Tibial artery (tissue), 4 donors: ENCODE results near the gene SLMAP.

Experiments
- DNase-seq, 2 donors: peaks; one replicate each; pipeline ENCODE4 v3.0.0-alpha.2; 2019
- H3K27ac ChIP-seq, 2 donors: fragments of 200-600 bp; sonication (generic) in 1 of 2; 1 replicate in 1 of 2; 2 replicates in 1 of 2; pipeline ENCODE4 v1.5.1; 2018 to 2019; ENCODE audit warnings: mild to moderate bottlenecking in 1 of 2
- H3K27me3 ChIP-seq, 2 donors: fragments of 200-600 bp; sonication (generic) in 1 of 2; one replicate each; pipeline versions ENCODE4 v1.5.1 to v1.6.0; 2016 to 2019
- H3K36me3 ChIP-seq, 3 donors: fragments of 200-600 bp; sonication (generic) in 2 of 3; one replicate each; pipeline ENCODE4 v1.5.1; 2016 to 2019; ENCODE audit warnings: mild to moderate bottlenecking in 2 of 3
- H3K4me1 ChIP-seq, 4 donors: fragments of 200-600 bp; sonication (generic) in 2 of 4; 1 replicate in 3 of 4; 2 replicates in 1 of 4; pipeline ENCODE4 v1.5.1; 2016 to 2019
- H3K4me3 ChIP-seq, 2 donors: fragments of 200-600 bp; sonication (generic) in 1 of 2; 1 replicate in 1 of 2; 2 replicates in 1 of 2; pipeline ENCODE4 v1.5.1; 2018 to 2019; ENCODE audit warnings: mild to moderate bottlenecking in 2 of 2
- H3K9me3 ChIP-seq, 3 donors: fragments of 200-600 bp; sonication (generic) in 1 of 3; one replicate each; pipeline ENCODE4 v1.5.1; 2016 to 2019
- CTCF ChIP-seq, 2 experiments: fragments of 200-600 bp in 1 of 2; fragments of 450-650 bp in 1 of 2; IDR thresholded peaks; one replicate each; pipeline ENCODE4 v1.5.1; 2017 to 2019; ENCODE audit warnings: antibody characterized with exemption in 2 of 2, mild to moderate bottlenecking in 1 of 2, moderate library complexity in 1 of 2
- intact Hi-C: fragments of 100-400 bp; cut with DNase I; formaldehyde crosslinking; loops from one replicate; pipeline ENCODE4 v1.15.0; 2023; ENCODE audit warnings: low total_unique reads

The SLMAP gene

DNA sequence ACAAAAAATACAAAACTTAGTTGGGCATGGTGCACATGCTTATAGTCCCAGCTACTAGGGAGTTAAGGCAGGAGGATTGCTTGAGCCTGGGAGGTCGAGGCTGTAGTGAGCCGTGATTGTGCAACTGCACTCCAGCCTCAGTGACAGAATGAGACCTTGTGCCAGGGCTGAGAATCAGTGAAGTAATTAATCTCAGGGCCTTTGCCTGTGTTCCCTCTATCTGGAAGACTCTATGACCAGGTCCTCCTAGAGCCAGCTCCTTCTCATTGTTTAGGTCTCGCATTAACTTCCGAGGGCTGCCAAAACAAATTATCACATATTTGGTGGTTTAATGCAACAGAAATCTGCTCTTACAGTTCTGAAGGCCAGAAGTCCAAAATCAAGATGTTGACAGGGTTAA is 210.7 kb downstream of the SLMAP start:
- Histone ChIP-seq H3K27me3 (no peaks in the 10 kb centered on the region), H3K36me3 (no peaks in the 10 kb centered on the region), H3K27ac (no peak overlapping the region), H3K9me3 (no peaks in the 10 kb centered on the region), H3K4me3 (no peak overlapping the region), H3K4me1 (peaks cover 0 to 5% (median 4%) of the 10 kb centered on the region in 4 donors)
- no peak for TF ChIP-seq CTCF (IDR thresholded peaks at IDR 0.05)
- DNase-seq = peak in 1 of 2 donors; percentile 43
- intact Hi-C loops = no loop called here

- H3K27ac ChIP-seq = no peak overlapping the region
- intact Hi-C loops = no loop called here
Measured at GRCh38 chr3:57967590-57967989, 211.5 kb downstream of the SLMAP start.

GRCh38 chr3:57968501-57968900 is 212.4 kb downstream of the SLMAP start:
- intact Hi-C loops = no loop called here
- Histone ChIP-seq H3K9me3 (no peaks in the 10 kb centered on the region), H3K4me3 (no peak overlapping the region), H3K27ac (no peak overlapping the region), H3K4me1 (peaks cover 0 to 4% (median 4%) of the 10 kb centered on the region in 4 donors), H3K27me3 (no peaks in the 10 kb centered on the region), H3K36me3 (no peaks in the 10 kb centered on the region)
- TF ChIP-seq CTCF (IDR thresholded peaks at IDR 0.05) = no peak
- DNase-seq = no peak

More at GRCh38 chr3:57967590-57967989, 211.5 kb downstream of the SLMAP start:
- H3K27me3 ChIP-seq = no peaks in the 10 kb centered on the region
- H3K9me3 ChIP-seq = no peaks in the 10 kb centered on the region
- TF ChIP-seq CTCF (IDR thresholded peaks at IDR 0.05) = no peak
- H3K4me3 ChIP-seq = no peak overlapping the region
- no peaks in the 10 kb centered on the region for H3K36me3 ChIP-seq
- DNase-seq = no peak
- H3K4me1 ChIP-seq = peaks cover 0 to 5% (median 4%) of the 10 kb centered on the region in 4 donors

GRCh38 chr3:57971975-57972374 is 215.9 kb downstream of the SLMAP start:
- Histone ChIP-seq H3K36me3 (no peaks in the 10 kb centered on the region), H3K27ac (no peak overlapping the region), H3K9me3 (no peaks in the 10 kb centered on the region), H3K4me1 (peaks cover 0 to 4% (median 1%) of the 10 kb centered on the region in 4 donors), H3K27me3 (no peaks in the 10 kb centered on the region), H3K4me3 (no peak overlapping the region)
- DNase-seq = no peak
- intact Hi-C loops = no loop called here
- TF ChIP-seq CTCF (IDR thresholded peaks at IDR 0.05) = no peak

DNA sequence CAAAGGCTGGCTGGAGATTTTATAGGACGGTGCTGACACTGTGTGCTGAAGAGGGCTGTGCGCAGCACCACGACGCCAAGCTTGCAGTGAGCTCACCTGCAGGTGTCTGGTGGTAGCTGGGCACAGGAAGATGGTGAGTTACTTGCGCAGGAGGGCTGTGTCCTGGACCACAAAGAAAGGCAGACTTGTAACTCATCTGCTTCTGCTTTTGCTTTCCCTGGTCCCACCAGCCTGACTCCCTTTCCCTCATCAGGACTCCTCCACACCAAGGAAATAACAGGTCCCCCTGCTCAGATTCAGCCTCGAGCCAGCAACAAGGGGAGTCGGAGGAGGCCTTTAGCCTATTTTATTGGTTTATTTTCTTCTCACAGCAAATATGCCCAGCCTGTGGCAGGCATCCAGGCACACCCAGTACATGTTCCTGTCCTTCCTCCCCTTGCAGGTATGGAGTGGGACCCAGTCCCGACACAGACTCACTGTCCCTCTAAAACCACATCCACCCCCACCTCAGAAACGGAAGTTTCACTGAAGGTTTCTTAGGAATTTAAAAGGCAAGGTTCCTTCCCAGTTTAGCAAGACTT is 216.5 kb downstream of the SLMAP start:
- no peak for DNase-seq
- TF ChIP-seq CTCF (IDR thresholded peaks at IDR 0.05) = no peak
- H3K36me3 ChIP-seq = no peaks in the 10 kb centered on the region
- peaks cover 0 to 4% (median 1%) of the 10 kb centered on the region in 4 donors for H3K4me1 ChIP-seq
- H3K27ac ChIP-seq = no peak overlapping the region
- intact Hi-C loops = no loop called here
- no peaks in the 10 kb centered on the region for H3K9me3 ChIP-seq
- no peak overlapping the region for H3K4me3 ChIP-seq
- no peaks in the 10 kb centered on the region for H3K27me3 ChIP-seq
